Suprapubic skin (tissue), 3 donors: ENCODE results near the gene ELOB.

ENCODE experiments used
- CTCF ChIP-seq, 2 donors: fragments of 200-600 bp in 1 of 2; fragments of 450-650 bp in 1 of 2; sonication (generic) in 1 of 2; IDR thresholded peaks; one replicate each; pipeline ENCODE4 v1.5.1; 2016 to 2019; ENCODE audit warnings: antibody characterized with exemption in 2 of 2, mild to moderate bottlenecking in 1 of 2, moderate library complexity in 1 of 2
- POLR2AphosphoS5 ChIP-seq, 3 donors: sonication (generic); formaldehyde crosslinking; IDR thresholded peaks; one replicate each; pipeline ENCODE4 v1.6.1; 2017; ENCODE audit warnings: antibody characterized with exemption in 3 of 3

- no peak for TF ChIP-seq CTCF (IDR thresholded peaks at IDR 0.05)
- no peak for TF ChIP-seq POLR2AphosphoS5 (IDR thresholded peaks at IDR 0.05)
Observed at GRCh38 chr16:2748757-2749455, 28.2 kb downstream of the ELOB start.
